Measurements from ENCODE around the gene CEP170. TPM values are rescaled to one million over a fixed set of nuclear protein-coding genes. Genes with fewer than 3 reads are reported as not detected.

Gene CEP170
- total RNA-seq, 2 donors from 2014 or later, result 11.6 to 17.5 TPM

GRCh38 chr1:243236604-243237252 lies 18.4 kb downstream of the CEP170 start:
- H3K9me3 ChIP-seq, result no peaks in the 10 kb centered on the region
- H3K27me3 ChIP-seq, result no peaks in the 10 kb centered on the region
- H3K9ac ChIP-seq (ENCODE audit: low read depth in 2 of 2, low read length in 2 of 2), result no peak overlapping the region
- H3K27ac ChIP-seq, result no peak overlapping the region
- no peak overlapping the region for H3K4me3 ChIP-seq
- TF ChIP-seq, protein P1, sequence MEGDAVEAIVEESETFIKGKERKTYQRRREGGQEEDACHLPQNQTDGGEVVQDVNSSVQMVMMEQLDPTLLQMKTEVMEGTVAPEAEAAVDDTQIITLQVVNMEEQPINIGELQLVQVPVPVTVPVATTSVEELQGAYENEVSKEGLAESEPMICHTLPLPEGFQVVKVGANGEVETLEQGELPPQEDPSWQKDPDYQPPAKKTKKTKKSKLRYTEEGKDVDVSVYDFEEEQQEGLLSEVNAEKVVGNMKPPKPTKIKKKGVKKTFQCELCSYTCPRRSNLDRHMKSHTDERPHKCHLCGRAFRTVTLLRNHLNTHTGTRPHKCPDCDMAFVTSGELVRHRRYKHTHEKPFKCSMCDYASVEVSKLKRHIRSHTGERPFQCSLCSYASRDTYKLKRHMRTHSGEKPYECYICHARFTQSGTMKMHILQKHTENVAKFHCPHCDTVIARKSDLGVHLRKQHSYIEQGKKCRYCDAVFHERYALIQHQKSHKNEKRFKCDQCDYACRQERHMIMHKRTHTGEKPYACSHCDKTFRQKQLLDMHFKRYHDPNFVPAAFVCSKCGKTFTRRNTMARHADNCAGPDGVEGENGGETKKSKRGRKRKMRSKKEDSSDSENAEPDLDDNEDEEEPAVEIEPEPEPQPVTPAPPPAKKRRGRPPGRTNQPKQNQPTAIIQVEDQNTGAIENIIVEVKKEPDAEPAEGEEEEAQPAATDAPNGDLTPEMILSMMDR (IDR thresholded peaks at IDR 0.05), result no peak
- no peaks in the 10 kb centered on the region for H3K4me1 ChIP-seq
- no peaks in the 10 kb centered on the region for H3K36me3 ChIP-seq
- intact Hi-C loops (cut with DNase I), result no loop called here
- DNase-seq, result no peak

DNA sequence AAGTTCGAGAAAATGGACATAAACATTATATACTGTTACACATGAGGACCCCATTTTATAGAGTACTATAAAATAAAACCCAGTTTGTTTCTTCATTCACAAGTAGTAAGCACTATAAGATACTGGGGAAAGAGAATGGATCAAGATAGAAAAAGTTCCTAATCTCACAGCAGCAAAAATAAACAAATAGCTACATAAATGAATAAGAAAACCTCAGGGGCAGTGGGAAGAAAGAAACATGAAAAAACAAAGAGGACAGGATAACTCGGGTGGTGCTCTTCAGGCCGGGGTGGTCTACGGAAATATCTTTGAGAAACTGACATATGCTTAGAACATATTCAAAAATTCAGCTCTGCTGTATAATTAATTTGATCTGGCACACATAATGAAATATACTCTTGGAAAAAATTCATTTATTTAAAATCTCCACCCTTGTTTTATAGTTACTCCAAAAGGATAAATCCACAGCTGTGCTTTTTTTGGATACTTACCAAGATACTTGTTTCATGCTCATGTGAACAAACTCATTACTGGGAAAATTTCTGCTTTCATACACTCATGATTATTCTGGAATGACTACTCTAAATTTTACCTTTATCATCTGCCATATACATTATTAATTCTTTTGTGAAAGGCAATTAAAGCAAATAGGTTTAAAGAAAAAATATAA lies 20.0 kb downstream of the CEP170 start:
- Histone ChIP-seq H3K27ac (no peak overlapping the region), H3K4me3 (no peak overlapping the region), H3K4me1 (no peaks in the 10 kb centered on the region), H3K9ac (ENCODE audit: low read depth in 2 of 2, low read length in 2 of 2) (no peak overlapping the region), H3K36me3 (no peaks in the 10 kb centered on the region), H3K27me3 (no peaks in the 10 kb centered on the region), H3K9me3 (no peaks in the 10 kb centered on the region)
- intact Hi-C loops (cut with DNase I), result no loop called here
- TF ChIP-seq, protein P1 (IDR thresholded peaks at IDR 0.05), result no peak
- DNase-seq, result no peak

GRCh38 chr1:243233908-243234307 lies 21.2 kb downstream of the CEP170 start:
- TF ChIP-seq, protein P1 (IDR thresholded peaks at IDR 0.05), result no peak
- Histone ChIP-seq H3K27me3 (no peaks in the 10 kb centered on the region), H3K4me3 (no peak overlapping the region), H3K27ac (no peak overlapping the region), H3K4me1 (no peaks in the 10 kb centered on the region), H3K9ac (ENCODE audit: low read depth in 2 of 2, low read length in 2 of 2) (no peak overlapping the region), H3K9me3 (no peaks in the 10 kb centered on the region), H3K36me3 (no peaks in the 10 kb centered on the region)
- DNase-seq, result no peak
- intact Hi-C loops (cut with DNase I), result no loop called here

DNA sequence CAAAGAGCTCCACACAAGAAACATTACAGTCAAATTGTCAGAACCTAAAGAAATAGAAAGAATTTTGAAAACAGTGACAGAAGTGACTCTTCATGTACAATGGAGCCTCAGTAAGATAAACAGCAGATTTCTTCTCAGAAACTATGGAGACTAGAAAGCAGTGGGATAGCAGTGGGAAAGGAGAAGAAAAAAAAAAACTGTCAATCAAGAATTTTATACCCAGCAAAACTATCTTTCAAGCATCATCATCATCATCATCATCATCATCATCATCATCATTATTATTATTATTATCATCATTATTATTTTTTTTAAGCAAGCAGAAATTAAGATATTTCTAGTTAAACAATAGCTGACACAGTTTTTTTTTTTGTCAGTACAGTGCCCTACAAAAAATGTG lies 24.2 kb downstream of the CEP170 start:
- Histone ChIP-seq H3K27ac (no peak overlapping the region), H3K9me3 (no peaks in the 10 kb centered on the region), H3K9ac (ENCODE audit: low read depth in 2 of 2, low read length in 2 of 2) (no peak overlapping the region), H3K36me3 (no peaks in the 10 kb centered on the region), H3K4me3 (no peak overlapping the region), H3K27me3 (no peaks in the 10 kb centered on the region), H3K4me1 (no peaks in the 10 kb centered on the region)
- intact Hi-C loops (cut with DNase I), result no loop called here
- DNase-seq, result no peak
- TF ChIP-seq, protein P1 (IDR thresholded peaks at IDR 0.05), result no peak

- intact Hi-C loops (cut with DNase I), result no loop called here
- Histone ChIP-seq H3K27me3 (no peaks in the 10 kb centered on the region), H3K4me1 (no peaks in the 10 kb centered on the region), H3K9me3 (no peaks in the 10 kb centered on the region), H3K9ac (ENCODE audit: low read depth in 2 of 2, low read length in 2 of 2) (no peak overlapping the region), H3K27ac (no peak overlapping the region), H3K36me3 (no peaks in the 10 kb centered on the region), H3K4me3 (no peak overlapping the region)
- no peak for DNase-seq
- TF ChIP-seq, protein P1 (IDR thresholded peaks at IDR 0.05), result no peak
Observed at GRCh38 chr1:243229526-243229925, 25.6 kb downstream of the CEP170 start.

All from colonic mucosa (tissue), 4 donors.